Mucosa of descending colon (tissue), 3 donors: ENCODE data around the gene CAMSAP1. TPM values are rescaled to one million over a fixed set of nuclear protein-coding genes. Genes with fewer than 3 reads are reported as not detected.
"Not testable (repeated sequence)": the region's sequence is repeated elsewhere in the genome, so short reads cannot be mapped to it uniquely, and the experiment has no call there.

ENCODE experiments used
- ATAC-seq: fragments of 200-7000 bp; cut with Tn5 transposase; one replicate; pipeline ENCODE4 v1.9.1; 2020; ENCODE audit warnings: mild to moderate bottlenecking, moderate library complexity
- DNase-seq, 3 donors: peaks; one replicate each; pipeline ENCODE4 v3.0.0-alpha.2; 2020
- H3K36me3 ChIP-seq: fragments of 200-600 bp; one replicate; pipeline ENCODE4 v1.8.0; 2021; ENCODE audit warnings: low read depth, mild to moderate bottlenecking
- H3K4me1 ChIP-seq: fragments of 200-600 bp; one replicate; pipeline ENCODE4 v1.8.0; 2021; ENCODE audit warnings: low read depth, mild to moderate bottlenecking
- H3K4me3 ChIP-seq: fragments of 200-600 bp; one replicate; pipeline ENCODE4 v1.8.0; 2021; ENCODE audit warnings: mild to moderate bottlenecking
- H3K9me3 ChIP-seq: fragments of 200-600 bp; one replicate; pipeline ENCODE4 v1.8.0; 2021; ENCODE audit warnings: mild to moderate bottlenecking
- CTCF ChIP-seq: fragments of 200-600 bp; IDR thresholded peaks from one replicate; pipeline ENCODE4 v1.8.0; 2022; ENCODE audit warnings: antibody characterized with exemption, mild to moderate bottlenecking
- intact Hi-C, 2 donors: fragments of 100-400 bp; cut with DNase I in 1 of 2; cut with micrococcal nuclease in 1 of 2; formaldehyde crosslinking; loops; one replicate each; pipeline versions ENCODE4 v1.11.0 to v1.11.1; 2022; cut with DNase I, micrococcal nuclease
- total RNA-seq, 3 donors: library from RNA; stranded (reverse); fragmentation: NEBNext Ultra II Directional in 2 of 3; extraction: Animal tissue kit (Norgen Biotek cat#: 25700) in 2 of 3; gene quantifications; one replicate each; pipeline versions ENCODE4 v1.2.1 to v1.2.4, GENCODE V29; 2021 to 2023
- donor health status: DM: no; HTN: no; CAD: no; lungs with moderate emphysema.
- donor health status: DM: no; HTN: no; CAD: no.
- donor health status: DM: no; HTN: yes; CAD: no.

CAMSAP1 gene
- total RNA-seq, 3 donors from 2014 or later = 11.5 to 37.8 (median 14.3) TPM

- DNase-seq = no peak
- Histone ChIP-seq H3K9me3 (no peaks in the 10 kb centered on the region), H3K4me3 (no peak overlapping the region), H3K4me1 (no peaks in the 10 kb centered on the region), H3K36me3 (peaks cover 24% of the 10 kb centered on the region)
- intact Hi-C loops = no loop called here
- no peak for ATAC-seq
- TF ChIP-seq CTCF = no peak
These were observed 41.1 kb upstream of the CAMSAP1 start for GRCh38 chr9:135948446-135948845.

GRCh38 chr9:135947582-135947981 lies 40.2 kb upstream of the CAMSAP1 start:
- Histone ChIP-seq H3K4me3 (no peak overlapping the region), H3K36me3 (peaks cover 27% of the 10 kb centered on the region), H3K4me1 (no peaks in the 10 kb centered on the region), H3K9me3 (no peaks in the 10 kb centered on the region)
- intact Hi-C loops = no loop called here
- TF ChIP-seq CTCF = no peak
- no peak for DNase-seq
- no peak for ATAC-seq

- H3K4me3 ChIP-seq, intact Hi-C loops, ATAC-seq, H3K4me1 ChIP-seq, H3K9me3 ChIP-seq, DNase-seq: not testable (repeated sequence)
- H3K36me3 ChIP-seq = peaks cover 27% of the 10 kb centered on the region
These were observed 39.8 kb upstream of the CAMSAP1 start for GRCh38 chr9:135947105-135947504.

- Histone ChIP-seq H3K4me3 (no peak overlapping the region), H3K4me1 (no peaks in the 10 kb centered on the region), H3K36me3 (peaks cover 27% of the 10 kb centered on the region), H3K9me3 (no peaks in the 10 kb centered on the region)
- TF ChIP-seq CTCF = no peak
- DNase-seq (no peak), ATAC-seq (no peak)
- intact Hi-C loops = no loop called here
These were observed 39.1 kb upstream of the CAMSAP1 start for GRCh38 chr9:135946392-135946994.

GRCh38 chr9:135945969-135946368 lies 38.6 kb upstream of the CAMSAP1 start:
- intact Hi-C loops = no loop called here
- Histone ChIP-seq H3K9me3 (no peaks in the 10 kb centered on the region), H3K4me3 (no peak overlapping the region), H3K4me1 (no peaks in the 10 kb centered on the region), H3K36me3 (peaks cover 27% of the 10 kb centered on the region)
- no peak for ATAC-seq
- DNase-seq = no peak
- TF ChIP-seq CTCF = no peak

- intact Hi-C loops = no loop called here
- H3K9me3 ChIP-seq = no peaks in the 10 kb centered on the region
- ATAC-seq = no peak
- H3K4me1 ChIP-seq = no peaks in the 10 kb centered on the region
- DNase-seq = no peak
- H3K36me3 ChIP-seq = peaks cover 21% of the 10 kb centered on the region
- no peak overlapping the region for H3K4me3 ChIP-seq
- no peak for TF ChIP-seq CTCF
These were observed 37.3 kb upstream of the CAMSAP1 start for GRCh38 chr9:135944444-135945252.

GRCh38 chr9:135943604-135944003 lies 36.3 kb upstream of the CAMSAP1 start:
- intact Hi-C loops, DNase-seq, H3K4me1 ChIP-seq, H3K4me3 ChIP-seq, H3K9me3 ChIP-seq, ATAC-seq: not testable (repeated sequence)
- H3K36me3 ChIP-seq = peaks cover 18% of the 10 kb centered on the region
